Measurements from ENCODE around the gene IZUMO1. TPM values are rescaled to one million over a fixed set of nuclear protein-coding genes. Genes with fewer than 3 reads are reported as not detected.

Gene IZUMO1
- total and polyA plus RNA-seq, 2 of the 4 experiments (the other 2 are of a cell fraction), result not detected

GRCh38 chr19:48756686-48757085 is 10.0 kb upstream of the IZUMO1 start:
- CTCF ChIA-PET, result no interaction called here
- H3K4ac ChIP-seq (ENCODE audit: low read depth, low read length), result no peak overlapping the region
- H2BK20ac ChIP-seq (ENCODE audit: low read depth, low read length), result no peak overlapping the region
- H2BK5ac ChIP-seq (ENCODE audit: low read depth, low read length, poor library complexity, severe bottlenecking), result no peak overlapping the region
- H3K9me1 ChIP-seq (ENCODE audit: insufficient read depth, low read length), result no peaks in the 10 kb centered on the region
- no peaks in the 10 kb centered on the region for H3K9me3 ChIP-seq (ENCODE audit: control insufficient read depth, insufficient read depth, low read length)
- intact Hi-C loops (cut with micrococcal nuclease), result no loop called here
- in situ Hi-C loops (cut with MboI; ENCODE audit: low sequenced_read_pairs), result no loop called here
- H2AK9ac ChIP-seq (replicated peaks; ENCODE audit: low read depth, low read length, poor library complexity), result no peak overlapping the region
- no peak overlapping the region for H4K8ac ChIP-seq (ENCODE audit: low read depth in 2 of 2, low read length in 2 of 2)
- no peak for DNase-seq
- H3K56ac ChIP-seq (ENCODE audit: extremely low read depth, insufficient read depth, low read length), result no peak overlapping the region
- BruUV-seq (replicated peaks), result no TSS peak
- H4K20me1 ChIP-seq (ENCODE audit: insufficient read depth, low read length), result no peaks in the 10 kb centered on the region
- no peak overlapping the region for H3K14ac ChIP-seq (replicated peaks; ENCODE audit: low read depth, low read length)
- no peaks in the 10 kb centered on the region for H3K79me1 ChIP-seq (ENCODE audit: low read depth in 1 of 2, low read length in 2 of 2)
- no peak overlapping the region for H3K27ac ChIP-seq (ENCODE audit: insufficient read depth, low read length)
- no peaks in the 10 kb centered on the region for H3K36me3 ChIP-seq (ENCODE audit: control insufficient read depth, insufficient read depth, low read length)
- H3K27me3 ChIP-seq (ENCODE audit: control insufficient read depth, insufficient read depth, low read length), result peaks cover 37% of the 10 kb centered on the region
- H2BK15ac ChIP-seq (ENCODE audit: low read depth, low read length), result no peak overlapping the region
- no peak overlapping the region for H3K23ac ChIP-seq (ENCODE audit: low read depth, low read length)
- WGBS, 2 experiments (ENCODE audit: extremely low coverage in 2 of 2, insufficient read length in 1 of 2), result no CpG with 5 or more reads among the region's 9 CpGs
- no peak overlapping the region for H3K4me2 ChIP-seq (ENCODE audit: low read depth, low read length)
- H3K18ac ChIP-seq (ENCODE audit: low read depth, low read length), result no peak overlapping the region
- H3K4me3 ChIP-seq (ENCODE audit: insufficient read depth, low read depth, low read length), result no peak overlapping the region
- no peak overlapping the region for H4K91ac ChIP-seq (ENCODE audit: insufficient read depth, low read depth, low read length)
- POLR2A ChIA-PET (ENCODE audit: unreplicated experiment), result no interaction called here
- H3K4me1 ChIP-seq (ENCODE audit: control insufficient read depth, insufficient read depth, low read length), result peaks cover 4% of the 10 kb centered on the region; the same call in 1 of the 2 replicates
- no peak for ATAC-seq (ENCODE audit: low read depth)
- dilution Hi-C loops (cut with HindIII; ENCODE audit: low sequenced_read_pairs, unreplicated experiment), result no loop called here
- no peak overlapping the region for H2AK5ac ChIP-seq (ENCODE audit: low read depth, low read length)
- H3K9ac ChIP-seq (ENCODE audit: low read depth, low read length), result no peak overlapping the region
- H2AFZ ChIP-seq (replicated peaks; ENCODE audit: low read length, poor library complexity), result no peak overlapping the region
- no peak overlapping the region for H2BK120ac ChIP-seq (ENCODE audit: low read depth, low read length)
- H4K5ac ChIP-seq (ENCODE audit: low read depth, low read length), result no peak overlapping the region
- TF ChIP-seq MAZ (IDR thresholded peaks at IDR 0.05; ENCODE audit: borderline replicate concordance, low read depth, low read length) (no peak), FOS (IDR thresholded peaks at IDR 0.05; ENCODE audit: low read depth, low read length) (no peak), MXI1 (IDR thresholded peaks at IDR 0.05; ENCODE audit: borderline replicate concordance, low read depth, low read length) (no peak), CHD1 (IDR thresholded peaks at IDR 0.05; ENCODE audit: low read depth, low read length) (no peak), CTCF (conservative IDR thresholded peaks at IDR 0.05; ENCODE audit: low read depth, low read length) (no peak), POLR2A (IDR thresholded peaks at IDR 0.05; ENCODE audit: low read depth, low read length) (no peak), RAD21 (IDR thresholded peaks at IDR 0.05; ENCODE audit: low read length) (no peak), RCOR1 (IDR thresholded peaks at IDR 0.05; ENCODE audit: insufficient replicate concordance, low read length) (no peak), BHLHE40 (IDR thresholded peaks at IDR 0.05; ENCODE audit: low read depth, low read length) (no peak), CEBPB (IDR thresholded peaks at IDR 0.05; ENCODE audit: low read depth, low read length) (no peak), NFE2L2 (IDR thresholded peaks at IDR 0.05; ENCODE audit: low read depth, low read length) (no peak), MAFK (IDR thresholded peaks at IDR 0.05; ENCODE audit: low read depth, low read length) (no peak), SMC3 (IDR thresholded peaks at IDR 0.05; ENCODE audit: low read depth, low read length) (no peak), RFX5 (IDR thresholded peaks at IDR 0.05; ENCODE audit: low read depth, low read length) (no peak)
- TF ChIP-seq, protein P1, sequence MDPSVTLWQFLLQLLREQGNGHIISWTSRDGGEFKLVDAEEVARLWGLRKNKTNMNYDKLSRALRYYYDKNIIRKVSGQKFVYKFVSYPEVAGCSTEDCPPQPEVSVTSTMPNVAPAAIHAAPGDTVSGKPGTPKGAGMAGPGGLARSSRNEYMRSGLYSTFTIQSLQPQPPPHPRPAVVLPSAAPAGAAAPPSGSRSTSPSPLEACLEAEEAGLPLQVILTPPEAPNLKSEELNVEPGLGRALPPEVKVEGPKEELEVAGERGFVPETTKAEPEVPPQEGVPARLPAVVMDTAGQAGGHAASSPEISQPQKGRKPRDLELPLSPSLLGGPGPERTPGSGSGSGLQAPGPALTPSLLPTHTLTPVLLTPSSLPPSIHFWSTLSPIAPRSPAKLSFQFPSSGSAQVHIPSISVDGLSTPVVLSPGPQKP (IDR thresholded peaks at IDR 0.05; ENCODE audit: borderline replicate concordance, low read depth, low read length), result no peak
- TF ChIP-seq, protein P2, sequence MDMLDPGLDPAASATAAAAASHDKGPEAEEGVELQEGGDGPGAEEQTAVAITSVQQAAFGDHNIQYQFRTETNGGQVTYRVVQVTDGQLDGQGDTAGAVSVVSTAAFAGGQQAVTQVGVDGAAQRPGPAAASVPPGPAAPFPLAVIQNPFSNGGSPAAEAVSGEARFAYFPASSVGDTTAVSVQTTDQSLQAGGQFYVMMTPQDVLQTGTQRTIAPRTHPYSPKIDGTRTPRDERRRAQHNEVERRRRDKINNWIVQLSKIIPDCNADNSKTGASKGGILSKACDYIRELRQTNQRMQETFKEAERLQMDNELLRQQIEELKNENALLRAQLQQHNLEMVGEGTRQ (IDR thresholded peaks at IDR 0.05; ENCODE audit: low read depth, low read length), result no peak
